ENCODE measurements around the gene L3MBTL2.

The L3MBTL2 gene

DNA sequence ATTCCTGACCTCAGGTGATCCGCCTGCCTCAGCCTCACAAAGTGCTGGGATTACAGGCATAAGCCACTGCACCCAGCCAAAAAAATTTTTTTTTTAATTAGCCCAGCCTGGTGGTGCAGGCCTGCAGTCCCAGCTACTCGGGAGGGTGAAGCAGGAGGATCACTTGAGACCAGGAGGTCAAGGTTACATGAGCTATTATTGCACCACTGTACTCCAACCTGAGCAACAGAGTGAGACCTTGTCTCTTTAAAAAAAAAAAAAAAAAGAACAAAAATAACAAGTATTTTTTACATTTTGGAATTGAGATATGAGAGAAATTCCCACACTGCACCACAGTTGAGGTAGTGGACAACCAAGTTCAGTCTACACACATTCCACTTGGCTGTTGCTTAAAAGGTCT, 13.6 kb upstream of the L3MBTL2 start:
- no peaks in the 10 kb centered on the region for H3K9me3 Mint-ChIP-seq
- ATAC-seq (replicated peaks): no peak
- H3K27me3 Mint-ChIP-seq: no peaks in the 10 kb centered on the region
- no peak overlapping the region for H3K4me3 Mint-ChIP-seq
- no peak for DNase-seq
- no peak overlapping the region for H3K27ac Mint-ChIP-seq
- H3K36me3 Mint-ChIP-seq (ENCODE audit: insufficient read depth): no peaks in the 10 kb centered on the region
- no peaks in the 10 kb centered on the region for H3K4me1 Mint-ChIP-seq (ENCODE audit: low read depth in 2 of 2)

DNA sequence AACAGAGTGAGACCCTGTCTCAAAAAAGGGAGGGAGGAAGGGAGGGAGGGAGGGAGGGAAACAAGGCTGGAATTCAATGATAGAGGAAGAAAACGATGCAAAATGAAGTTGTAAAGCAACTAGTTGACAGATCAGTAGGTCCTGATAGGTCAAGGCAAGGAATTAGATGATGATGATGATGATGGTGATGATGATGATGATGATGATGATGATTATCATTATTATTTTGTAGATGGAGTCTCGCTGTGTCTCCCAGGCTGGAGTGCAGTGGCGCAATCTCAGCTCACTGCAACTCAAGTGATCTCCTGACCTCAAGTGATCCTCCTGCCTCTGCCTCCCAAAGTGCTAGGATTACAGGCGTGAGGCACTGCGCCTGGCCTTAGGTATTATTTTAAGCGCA, 11.3 kb upstream of the L3MBTL2 start:
- no peaks in the 10 kb centered on the region for H3K9me3 Mint-ChIP-seq

DNA sequence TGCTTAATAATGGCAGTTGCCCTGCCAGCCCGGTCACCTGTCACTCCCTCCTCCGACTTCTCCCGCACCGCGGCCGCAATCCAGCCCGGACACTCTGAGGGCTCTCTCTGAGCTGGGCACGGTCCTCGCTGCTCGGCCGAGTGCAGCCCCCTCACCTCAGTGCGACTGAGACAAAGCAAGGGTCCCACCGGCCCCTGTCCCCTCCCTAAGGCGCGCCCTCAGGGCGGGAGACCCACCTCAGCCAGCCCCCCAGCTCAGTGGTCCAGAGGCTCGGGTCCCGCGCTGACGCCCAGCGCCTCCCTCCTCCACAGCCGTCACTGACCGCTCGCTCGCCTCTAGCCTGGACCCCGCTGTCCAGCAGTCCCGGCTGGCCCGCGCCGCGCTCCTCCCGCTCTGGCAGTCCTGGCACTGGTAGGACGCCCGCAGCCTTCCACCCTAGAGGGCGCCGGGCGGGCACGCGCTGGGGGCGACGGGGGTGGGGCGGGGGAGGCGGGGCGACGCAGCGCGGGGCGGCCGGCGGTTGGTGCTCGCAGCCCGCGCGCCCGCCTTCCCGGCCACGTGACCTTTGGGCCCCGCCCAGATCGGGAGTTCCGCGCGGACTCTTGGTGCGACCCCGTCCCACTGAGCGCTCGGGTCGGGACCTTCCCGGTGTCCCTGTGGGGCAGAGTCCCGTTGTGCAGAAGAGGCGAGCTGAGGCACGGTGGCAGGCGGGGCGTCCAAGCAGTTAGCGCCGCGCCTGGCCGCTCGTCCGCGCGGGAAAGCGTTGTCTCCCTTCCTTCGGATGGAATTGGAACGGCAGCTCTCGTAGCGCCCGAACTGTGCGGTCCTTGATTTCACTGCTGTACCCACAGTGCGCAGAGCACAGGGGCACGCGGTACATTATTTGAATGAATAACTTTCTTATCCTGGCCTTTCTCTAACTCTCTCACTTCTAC, 7.8 kb upstream of the L3MBTL2 start:
- ATAC-seq (replicated peaks) (peak; percentile 92), DNase-seq (peak; percentile 71 to 73 (median 72))
- no peaks in the 10 kb centered on the region for H3K27me3 Mint-ChIP-seq
- peaks cover 10% of the 10 kb centered on the region for H3K36me3 Mint-ChIP-seq (ENCODE audit: insufficient read depth)
- H3K9me3 Mint-ChIP-seq: no peaks in the 10 kb centered on the region
- no peak overlapping the region for H3K27ac Mint-ChIP-seq
- peak overlapping the region; percentile 87 to 88 for H3K4me3 Mint-ChIP-seq
- peaks cover 9 to 11% of the 10 kb centered on the region in 2 donors for H3K4me1 Mint-ChIP-seq (ENCODE audit: low read depth in 2 of 2)

More for the DNA sequence above, 11.3 kb upstream of the L3MBTL2 start:
- DNase-seq (no peak), ATAC-seq (replicated peaks) (no peak)
- no peaks in the 10 kb centered on the region for H3K27me3 Mint-ChIP-seq
- H3K4me3 Mint-ChIP-seq: no peak overlapping the region
- no peak overlapping the region for H3K27ac Mint-ChIP-seq
- peaks cover 9 to 11% of the 10 kb centered on the region in 2 donors for H3K4me1 Mint-ChIP-seq (ENCODE audit: low read depth in 2 of 2)
- H3K36me3 Mint-ChIP-seq (ENCODE audit: insufficient read depth): peaks cover 10% of the 10 kb centered on the region

DNA sequence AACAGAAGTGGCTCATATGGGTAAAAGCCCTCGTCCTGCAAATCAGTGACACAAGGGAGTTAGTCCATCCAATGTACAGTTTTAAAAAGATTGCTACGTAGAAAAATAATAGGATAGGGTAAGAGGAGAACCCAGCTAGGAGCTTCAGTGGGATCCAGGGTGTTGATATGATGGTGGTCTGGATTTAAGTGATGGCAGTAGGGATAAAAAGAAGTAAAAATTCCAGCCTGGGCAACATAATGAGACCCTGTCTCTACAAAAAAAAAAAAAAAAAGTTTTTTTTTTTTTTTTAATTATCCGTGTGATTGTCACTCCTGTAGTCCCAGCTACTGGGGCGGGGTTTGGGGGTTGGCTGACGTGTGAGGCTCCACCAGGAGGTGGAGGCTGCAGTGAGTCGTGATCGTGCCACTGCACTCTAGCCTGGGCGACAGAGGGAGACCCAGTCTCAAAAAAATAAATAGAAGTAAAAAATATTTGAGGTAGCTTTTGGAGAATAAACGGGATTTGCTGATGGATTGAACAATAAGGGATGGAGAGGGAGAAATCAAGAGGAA, 7.0 kb upstream of the L3MBTL2 start:
- Mint-ChIP-seq H3K9me3 (no peaks in the 10 kb centered on the region), H3K4me1 (ENCODE audit: low read depth in 2 of 2) (peaks cover 9 to 11% of the 10 kb centered on the region in 2 donors), H3K4me3 (peak overlapping the region; percentile 87 to 88), H3K27ac (peak overlapping the region in 1 of 2 donors; percentile 13), H3K36me3 (ENCODE audit: insufficient read depth) (peaks cover 10% of the 10 kb centered on the region), H3K27me3 (peaks cover under 1% of the 10 kb centered on the region in 2 donors)
- peak in 2 of 3 experiments; percentile 9 to 23 for DNase-seq
- ATAC-seq (replicated peaks): no peak

DNA sequence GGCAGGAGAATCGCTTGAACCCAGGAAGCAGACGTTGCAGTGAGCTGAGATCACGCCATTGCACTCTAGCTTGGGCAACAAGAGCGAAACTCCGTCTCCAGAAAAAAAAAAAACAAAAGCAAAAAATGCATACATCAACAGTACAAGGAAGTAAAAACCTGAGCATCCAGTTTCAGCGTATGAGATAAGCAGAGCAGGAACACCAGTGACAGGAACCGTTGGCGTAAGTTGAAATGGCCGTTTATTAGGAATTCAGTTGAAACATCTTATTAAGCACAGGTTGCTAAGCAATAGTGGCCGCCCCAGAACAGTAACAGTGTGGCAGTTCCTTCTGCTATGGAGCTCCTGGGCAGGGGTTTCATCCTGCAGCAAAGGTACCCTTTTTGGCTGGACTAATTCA, 4.0 kb upstream of the L3MBTL2 start:
- no peak for ATAC-seq (replicated peaks)
- Mint-ChIP-seq H3K4me1 (ENCODE audit: low read depth in 2 of 2) (peaks cover 22% of the 10 kb centered on the region in 2 donors), H3K27me3 (peaks cover 12 to 15% of the 10 kb centered on the region in 2 donors), H3K9me3 (no peaks in the 10 kb centered on the region), H3K36me3 (ENCODE audit: insufficient read depth) (peaks cover 18% of the 10 kb centered on the region), H3K27ac (no peak overlapping the region), H3K4me3 (no peak overlapping the region)
- no peak for DNase-seq

DNA sequence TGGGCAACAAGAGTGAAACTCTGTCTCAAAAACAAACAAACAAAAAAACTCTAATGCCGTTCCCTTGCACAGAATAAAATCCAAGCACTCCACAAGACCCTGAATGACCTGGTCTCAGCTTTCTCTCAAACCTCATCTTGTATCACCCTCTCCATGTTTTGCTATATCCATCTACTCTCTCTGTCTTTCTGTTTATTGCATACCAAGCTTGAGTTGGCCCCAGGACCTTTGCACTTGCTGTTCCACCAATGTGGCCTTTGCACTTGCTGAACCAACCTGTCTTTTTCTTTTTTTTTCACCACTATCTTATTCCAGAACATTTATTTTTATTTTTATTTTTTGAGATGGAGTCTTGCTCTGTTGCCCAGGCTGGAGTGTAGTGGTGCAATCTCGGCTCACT, 2.0 kb upstream of the L3MBTL2 start:
- H3K4me3 Mint-ChIP-seq: no peak overlapping the region
- ATAC-seq (replicated peaks) (no peak), DNase-seq (no peak)
- H3K27me3 Mint-ChIP-seq: peaks cover 12 to 15% of the 10 kb centered on the region in 2 donors
- H3K36me3 Mint-ChIP-seq (ENCODE audit: insufficient read depth): peaks cover 17% of the 10 kb centered on the region
- no peak overlapping the region for H3K27ac Mint-ChIP-seq
- no peaks in the 10 kb centered on the region for H3K9me3 Mint-ChIP-seq
- H3K4me1 Mint-ChIP-seq (ENCODE audit: low read depth in 2 of 2): peaks cover 19 to 21% of the 10 kb centered on the region in 2 donors

DNA sequence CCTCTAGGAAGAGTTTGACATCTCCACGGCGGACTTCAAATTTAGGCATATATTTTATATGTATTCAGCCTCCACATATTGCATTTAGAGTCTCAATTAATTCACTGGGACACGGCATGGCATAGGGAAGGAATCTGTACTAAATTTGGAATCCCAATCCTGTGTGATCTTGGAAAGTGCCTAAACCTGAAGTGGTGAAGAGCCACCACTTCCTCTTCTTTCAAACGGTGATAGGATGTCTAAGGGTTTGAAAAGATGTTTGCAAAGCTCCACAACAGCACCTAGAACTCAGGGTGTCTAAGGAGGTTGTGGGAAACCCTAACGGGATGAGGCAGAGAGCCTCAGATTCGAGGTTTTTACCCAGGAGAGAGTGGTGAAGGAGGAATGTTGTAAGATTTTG, 1.0 kb upstream of the L3MBTL2 start:
- H3K9me3 Mint-ChIP-seq: no peaks in the 10 kb centered on the region
- H3K36me3 Mint-ChIP-seq (ENCODE audit: insufficient read depth): peaks cover 15% of the 10 kb centered on the region
- no peak for ATAC-seq (replicated peaks)
- H3K4me1 Mint-ChIP-seq (ENCODE audit: low read depth in 2 of 2): peaks cover 15 to 19% of the 10 kb centered on the region in 2 donors
- H3K27ac Mint-ChIP-seq: peak overlapping the region; percentile 53 to 79
- H3K4me3 Mint-ChIP-seq: peak overlapping the region in 1 of 2 donors; percentile 38
- H3K27me3 Mint-ChIP-seq: peaks cover 12 to 15% of the 10 kb centered on the region in 2 donors
- DNase-seq: no peak

DNA sequence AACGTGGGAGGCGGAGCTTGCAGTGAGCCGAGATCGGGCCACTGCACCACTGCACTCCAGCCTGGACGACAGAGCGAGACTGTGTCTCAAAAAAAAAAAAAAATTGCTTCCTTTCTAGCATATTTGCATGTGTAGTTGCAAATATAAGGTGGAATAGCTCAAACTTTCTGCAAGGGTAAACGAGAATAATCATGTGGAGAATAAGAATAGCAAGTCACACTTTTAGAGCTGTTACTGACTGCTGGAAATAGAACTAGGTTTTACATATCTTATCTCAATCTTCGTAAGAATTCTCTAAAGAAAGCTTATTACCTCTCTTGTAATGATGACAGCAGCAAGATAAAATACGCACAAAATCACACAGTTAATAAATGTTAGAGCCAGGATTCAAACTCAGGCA, 1.6 kb downstream of the L3MBTL2 start:
- H3K4me3 Mint-ChIP-seq: peak overlapping the region; percentile 15 to 49
- DNase-seq: no peak
- H3K27me3 Mint-ChIP-seq: peaks cover 12 to 15% of the 10 kb centered on the region in 2 donors
- no peak overlapping the region for H3K27ac Mint-ChIP-seq
- H3K9me3 Mint-ChIP-seq: no peaks in the 10 kb centered on the region
- peaks cover 38% of the 10 kb centered on the region for H3K36me3 Mint-ChIP-seq (ENCODE audit: insufficient read depth)
- ATAC-seq (replicated peaks): no peak
- H3K4me1 Mint-ChIP-seq (ENCODE audit: low read depth in 2 of 2): peaks cover 19 to 20% of the 10 kb centered on the region in 2 donors

DNA sequence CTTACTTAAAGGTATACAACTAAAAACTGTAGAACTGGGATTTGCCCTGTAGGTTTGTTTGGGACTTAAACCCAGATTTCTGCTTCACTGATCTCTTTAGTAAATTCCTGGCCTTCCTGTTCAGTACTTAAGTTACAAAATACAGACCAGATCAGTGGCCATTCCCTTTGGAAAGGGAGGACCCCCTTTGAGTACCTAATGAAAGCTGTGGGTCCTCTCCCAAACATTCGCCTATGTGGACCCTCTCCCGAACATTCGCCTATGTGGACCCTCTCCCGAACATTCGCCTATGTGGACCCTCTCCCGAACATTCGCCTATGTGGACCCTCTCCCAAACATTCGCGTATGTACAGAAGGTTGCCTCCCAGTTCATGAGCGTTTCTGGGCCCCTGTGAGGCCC, 10.3 kb downstream of the L3MBTL2 start:
- Mint-ChIP-seq H3K4me1 (ENCODE audit: low read depth in 2 of 2) (peaks cover 12 to 14% of the 10 kb centered on the region in 2 donors), H3K27ac (peak overlapping the region in 1 of 2 donors; percentile 27), H3K9me3 (no peaks in the 10 kb centered on the region), H3K36me3 (ENCODE audit: insufficient read depth) (peaks cover 39% of the 10 kb centered on the region), H3K4me3 (no peak overlapping the region), H3K27me3 (no peaks in the 10 kb centered on the region)
- ATAC-seq (replicated peaks): no peak
- no peak for DNase-seq

DNA sequence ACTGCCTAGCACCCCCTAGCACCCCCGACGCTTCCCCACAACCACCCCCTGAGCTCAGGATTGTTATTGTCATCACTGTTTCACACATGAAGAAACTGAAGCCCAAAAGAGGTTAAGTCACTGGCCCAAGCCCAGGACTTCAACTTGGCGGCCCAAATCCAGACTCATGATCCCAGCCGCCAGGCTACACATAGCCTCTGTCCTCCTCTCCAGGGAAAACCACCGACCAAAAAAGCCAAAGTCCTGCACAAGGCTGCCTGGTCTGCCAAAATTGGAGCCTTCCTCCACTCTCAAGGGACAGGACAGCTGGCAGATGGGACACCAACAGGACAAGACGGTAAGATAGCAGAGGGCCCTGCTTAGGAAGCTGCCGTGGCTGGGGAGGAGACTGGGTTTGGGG, 10.8 kb downstream of the L3MBTL2 start:
- no peak for DNase-seq
- ATAC-seq (replicated peaks): no peak
- H3K36me3 Mint-ChIP-seq (ENCODE audit: insufficient read depth): peaks cover 40% of the 10 kb centered on the region
- H3K9me3 Mint-ChIP-seq: no peaks in the 10 kb centered on the region
- no peak overlapping the region for H3K4me3 Mint-ChIP-seq
- peaks cover 12 to 14% of the 10 kb centered on the region in 2 donors for H3K4me1 Mint-ChIP-seq (ENCODE audit: low read depth in 2 of 2)
- H3K27ac Mint-ChIP-seq: peak overlapping the region in 1 of 2 donors; percentile 27
- no peaks in the 10 kb centered on the region for H3K27me3 Mint-ChIP-seq

DNA sequence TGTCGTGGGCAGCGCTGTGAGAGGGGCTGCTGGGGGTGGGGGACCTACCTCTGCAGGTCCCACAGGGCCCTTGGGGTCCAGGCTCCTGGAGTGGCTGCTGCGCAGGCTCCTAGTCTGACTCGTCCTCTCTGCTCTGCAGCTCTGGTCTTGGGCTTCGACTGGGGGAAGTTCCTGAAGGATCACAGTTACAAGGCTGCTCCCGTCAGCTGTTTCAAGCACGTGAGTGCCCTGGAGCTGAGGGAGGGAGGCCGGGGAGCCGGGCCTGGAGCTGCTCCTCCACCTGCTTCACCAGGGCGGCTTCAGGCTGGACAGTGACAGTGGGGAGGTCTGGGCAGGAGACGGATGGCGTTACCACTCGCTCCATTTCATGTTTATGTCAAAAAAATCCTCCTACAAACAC, 11.9 kb downstream of the L3MBTL2 start:
- Mint-ChIP-seq H3K27ac (peak overlapping the region in 1 of 2 donors; percentile 76), H3K4me3 (no peak overlapping the region), H3K27me3 (no peaks in the 10 kb centered on the region), H3K4me1 (ENCODE audit: low read depth in 2 of 2) (peaks cover 12 to 14% of the 10 kb centered on the region in 2 donors), H3K36me3 (ENCODE audit: insufficient read depth) (peaks cover 43% of the 10 kb centered on the region), H3K9me3 (no peaks in the 10 kb centered on the region)
- DNase-seq (no peak), ATAC-seq (replicated peaks) (no peak)

DNA sequence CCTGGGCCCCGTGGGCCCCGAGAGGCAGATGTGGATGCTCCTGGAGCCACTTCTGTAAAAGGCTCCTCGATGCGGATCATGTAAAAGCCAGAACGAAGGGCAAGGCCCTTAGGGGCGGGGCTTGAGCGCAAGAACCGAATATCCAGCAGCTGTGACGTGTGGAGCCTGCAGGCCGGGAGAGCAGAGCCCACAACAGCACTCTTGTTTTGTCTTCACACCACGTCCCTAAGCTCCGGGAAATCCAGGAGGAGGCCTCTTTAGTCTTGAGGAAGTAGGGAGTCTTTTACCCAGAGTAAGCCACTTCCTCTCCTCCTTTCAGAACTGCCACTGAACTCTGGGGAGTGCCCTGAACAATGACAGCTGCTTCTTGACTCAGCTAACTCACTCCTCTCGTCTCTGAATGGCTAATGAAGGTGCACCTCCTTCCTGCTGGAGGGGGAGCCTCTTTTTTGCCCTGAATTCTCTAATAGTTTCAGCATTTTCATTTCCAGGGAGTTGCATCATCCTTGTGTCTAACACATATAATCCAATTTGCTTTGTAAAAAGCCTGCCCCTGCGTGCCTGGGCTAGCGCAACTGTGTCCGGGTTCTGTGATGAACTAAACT, 12.5 kb downstream of the L3MBTL2 start:
- H3K36me3 Mint-ChIP-seq (ENCODE audit: insufficient read depth): peaks cover 44% of the 10 kb centered on the region
- H3K9me3 Mint-ChIP-seq: no peaks in the 10 kb centered on the region
- ATAC-seq (replicated peaks) (peak; percentile 70), DNase-seq (no peak)
- H3K27me3 Mint-ChIP-seq: no peaks in the 10 kb centered on the region
- H3K27ac Mint-ChIP-seq: peak overlapping the region in 1 of 2 donors; percentile 76
- H3K4me3 Mint-ChIP-seq: peak overlapping the region in 1 of 2 donors; percentile 61
- H3K4me1 Mint-ChIP-seq (ENCODE audit: low read depth in 2 of 2): peaks cover 12 to 14% of the 10 kb centered on the region in 2 donors

DNA sequence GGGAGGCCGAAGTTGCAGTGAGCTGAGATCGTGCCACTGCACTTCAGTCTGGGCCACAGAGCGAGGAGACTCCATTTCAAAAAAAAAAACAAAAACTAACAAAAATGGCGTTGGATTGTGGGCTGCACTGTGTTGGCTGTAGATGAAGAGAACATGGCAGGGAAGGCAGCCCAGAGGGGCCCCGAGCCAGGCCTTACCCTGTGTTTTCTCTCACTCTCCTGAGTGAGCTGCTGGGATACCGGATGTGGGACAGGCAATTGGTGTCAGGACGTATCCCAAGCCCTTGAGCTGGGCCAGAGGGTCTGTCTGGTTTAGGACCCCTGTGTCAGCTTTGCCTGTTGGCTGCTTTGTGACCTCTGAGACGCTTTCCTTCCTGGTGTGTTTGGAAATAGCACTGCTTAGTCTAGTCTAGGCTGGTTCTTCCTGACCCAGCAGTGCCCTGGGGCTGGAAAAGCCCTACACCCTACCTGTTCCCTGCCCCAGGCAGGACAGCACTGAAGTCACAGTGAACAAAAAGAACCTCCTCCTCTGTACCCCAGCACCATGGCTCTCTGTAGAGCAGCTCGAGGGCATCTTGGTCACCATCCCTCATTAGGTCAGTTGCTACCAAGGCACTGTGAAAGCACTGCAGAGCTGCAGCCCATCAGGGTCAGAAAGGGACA, 17.9 kb downstream of the L3MBTL2 start:
- Mint-ChIP-seq H3K36me3 (ENCODE audit: insufficient read depth) (peaks cover 66% of the 10 kb centered on the region), H3K9me3 (no peaks in the 10 kb centered on the region), H3K4me3 (no peak overlapping the region), H3K4me1 (ENCODE audit: low read depth in 2 of 2) (peaks cover under 1 to 1% of the 10 kb centered on the region in 2 donors), H3K27ac (no peak overlapping the region), H3K27me3 (no peaks in the 10 kb centered on the region)
- ATAC-seq (replicated peaks) (no peak), DNase-seq (no peak)

All from effector memory CD8-positive, alpha-beta T cell (primary cell).